ENCODE data around the gene DNAH8.

GRCh38 chr6:38988736-38989449 lies 273.8 kb downstream of the DNAH8 start:
- TF ChIP-seq, protein P1, sequence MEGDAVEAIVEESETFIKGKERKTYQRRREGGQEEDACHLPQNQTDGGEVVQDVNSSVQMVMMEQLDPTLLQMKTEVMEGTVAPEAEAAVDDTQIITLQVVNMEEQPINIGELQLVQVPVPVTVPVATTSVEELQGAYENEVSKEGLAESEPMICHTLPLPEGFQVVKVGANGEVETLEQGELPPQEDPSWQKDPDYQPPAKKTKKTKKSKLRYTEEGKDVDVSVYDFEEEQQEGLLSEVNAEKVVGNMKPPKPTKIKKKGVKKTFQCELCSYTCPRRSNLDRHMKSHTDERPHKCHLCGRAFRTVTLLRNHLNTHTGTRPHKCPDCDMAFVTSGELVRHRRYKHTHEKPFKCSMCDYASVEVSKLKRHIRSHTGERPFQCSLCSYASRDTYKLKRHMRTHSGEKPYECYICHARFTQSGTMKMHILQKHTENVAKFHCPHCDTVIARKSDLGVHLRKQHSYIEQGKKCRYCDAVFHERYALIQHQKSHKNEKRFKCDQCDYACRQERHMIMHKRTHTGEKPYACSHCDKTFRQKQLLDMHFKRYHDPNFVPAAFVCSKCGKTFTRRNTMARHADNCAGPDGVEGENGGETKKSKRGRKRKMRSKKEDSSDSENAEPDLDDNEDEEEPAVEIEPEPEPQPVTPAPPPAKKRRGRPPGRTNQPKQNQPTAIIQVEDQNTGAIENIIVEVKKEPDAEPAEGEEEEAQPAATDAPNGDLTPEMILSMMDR (conservative IDR thresholded peaks at IDR 0.05), result no peak
- no peak for TF ChIP-seq EZH2 (IDR thresholded peaks at IDR 0.05; ENCODE audit: low read depth)

All from PC-9 (cell line).